ENCODE results near the gene TMEM94. TPM values are rescaled to one million over a fixed set of nuclear protein-coding genes. Genes with fewer than 3 reads are reported as not detected.

Gene TMEM94
- polyA plus RNA-seq, 2 of the 4 experiments (the other 2 are of a cell fraction): 30.5 to 63.8 TPM

- no peak for TF ChIP-seq USF2 (IDR thresholded peaks at IDR 0.05)
- no peak for TF ChIP-seq HES2 (IDR thresholded peaks at IDR 0.05)
- TF ChIP-seq RFX5 (IDR thresholded peaks at IDR 0.05): no peak
- TF ChIP-seq CHD2 (IDR thresholded peaks at IDR 0.05; ENCODE audit: low read length, partially characterized antibody): no peak
- TF ChIP-seq ESRRA (IDR thresholded peaks at IDR 0.05; ENCODE audit: borderline replicate concordance, low read length): no peak
- no peak for TF ChIP-seq TP53 (CRISPR knock-in tag; IDR thresholded peaks at IDR 0.05)
- no peak for TF ChIP-seq FOSB (CRISPR knock-in tag; IDR thresholded peaks at IDR 0.05)
- TF ChIP-seq MYC (IDR thresholded peaks at IDR 0.05; ENCODE audit: borderline replicate concordance, low read length): no peak
- no peak for TF ChIP-seq TFCP2L1 (CRISPR knock-in tag; IDR thresholded peaks at IDR 0.05)
- TF ChIP-seq REST (IDR thresholded peaks at IDR 0.05): no peak
- TF ChIP-seq POLR2AphosphoS2 (conservative IDR thresholded peaks at IDR 0.05; ENCODE audit: low read length): no peak
Observed at GRCh38 chr17:75493476-75494129, 37.2 kb downstream of the TMEM94 start (continued).

- H3K4me1 ChIP-seq: no peaks in the 10 kb centered on the region
- TF ChIP-seq NFE2L2 (conservative IDR thresholded peaks at IDR 0.05; ENCODE audit: low read length) (no peak), HMGXB4 (CRISPR knock-in tag; IDR thresholded peaks at IDR 0.05; ENCODE audit: borderline replicate concordance) (no peak), BHLHE40 (IDR thresholded peaks at IDR 0.05; ENCODE audit: low read depth, low read length) (no peak), REST (IDR thresholded peaks at IDR 0.05) (no peak), HDAC2 (IDR thresholded peaks at IDR 0.05) (no peak), FOSB (CRISPR knock-in tag; IDR thresholded peaks at IDR 0.05) (no peak), TP53 (CRISPR knock-in tag; IDR thresholded peaks at IDR 0.05) (no peak), RFX5 (IDR thresholded peaks at IDR 0.05) (no peak), HOXA7 (CRISPR knock-in tag; IDR thresholded peaks at IDR 0.05) (no peak), CHD2 (IDR thresholded peaks at IDR 0.05; ENCODE audit: low read length, partially characterized antibody) (no peak), TFCP2L1 (CRISPR knock-in tag; IDR thresholded peaks at IDR 0.05) (no peak), GATA3 (IDR thresholded peaks at IDR 0.05; ENCODE audit: borderline replicate concordance) (no peak), RCOR1 (IDR thresholded peaks at IDR 0.05; ENCODE audit: low read depth, low read length) (no peak), BCL3 (IDR thresholded peaks at IDR 0.05) (no peak)
- TF ChIP-seq, protein P1, sequence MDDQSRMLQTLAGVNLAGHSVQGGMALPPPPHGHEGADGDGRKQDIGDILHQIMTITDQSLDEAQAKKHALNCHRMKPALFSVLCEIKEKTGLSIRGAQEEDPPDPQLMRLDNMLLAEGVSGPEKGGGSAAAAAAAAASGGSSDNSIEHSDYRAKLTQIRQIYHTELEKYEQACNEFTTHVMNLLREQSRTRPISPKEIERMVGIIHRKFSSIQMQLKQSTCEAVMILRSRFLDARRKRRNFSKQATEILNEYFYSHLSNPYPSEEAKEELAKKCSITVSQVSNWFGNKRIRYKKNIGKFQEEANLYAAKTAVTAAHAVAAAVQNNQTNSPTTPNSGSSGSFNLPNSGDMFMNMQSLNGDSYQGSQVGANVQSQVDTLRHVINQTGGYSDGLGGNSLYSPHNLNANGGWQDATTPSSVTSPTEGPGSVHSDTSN (IDR thresholded peaks at IDR 0.05): no peak
- TF ChIP-seq, protein P2, sequence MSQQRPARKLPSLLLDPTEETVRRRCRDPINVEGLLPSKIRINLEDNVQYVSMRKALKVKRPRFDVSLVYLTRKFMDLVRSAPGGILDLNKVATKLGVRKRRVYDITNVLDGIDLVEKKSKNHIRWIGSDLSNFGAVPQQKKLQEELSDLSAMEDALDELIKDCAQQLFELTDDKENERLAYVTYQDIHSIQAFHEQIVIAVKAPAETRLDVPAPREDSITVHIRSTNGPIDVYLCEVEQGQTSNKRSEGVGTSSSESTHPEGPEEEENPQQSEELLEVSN (IDR thresholded peaks at IDR 0.05; ENCODE audit: borderline replicate concordance, low read depth): no peak
- no peak for ATAC-seq
- no peak overlapping the region for H3K27ac ChIP-seq
- no peak for FAIRE-seq
- CTCF ChIA-PET: interaction anchor here (1.2 to 4.9 kb wide), 4 partner anchors 10 to 68 kb away, joined by 3 to 40 read pairs (median 10); no protein-coding TSS in a partner anchor
- no peaks in the 10 kb centered on the region for H3K9me3 ChIP-seq
- H3K4me2 ChIP-seq: no peak overlapping the region
- no peak for DNase-seq (ENCODE audit: low read depth in 1 of 2, low spot score in 1 of 2)
- H3K4me3 ChIP-seq: no peak overlapping the region
- POLR2A ChIA-PET: interaction anchor here (1.4 kb wide), 1 partner anchor 11 kb away, joined by 3 read pairs; no protein-coding TSS in a partner anchor
- WGBS (ENCODE audit: missing lambda C conversion rate): 86% methylated on average over 14 of the region's 14 CpGs
Observed at GRCh38 chr17:75494326-75494877, 38.0 kb downstream of the TMEM94 start.

Measured in A549 (cell line).